Epithelial cell of esophagus (primary cell): ENCODE data around the gene BUB1.

Experiments used
- DNase-seq: peaks from one replicate; pipeline ENCODE4 v3.0.0; 2010; ENCODE audit warnings: low read depth
- H3K4me3 ChIP-seq: 2 replicates; pipeline ENCODE4 v1.5.1; 2011; ENCODE audit warnings: mild to moderate bottlenecking, low read length, control low read depth
- CTCF ChIP-seq: IDR thresholded peaks from 2 replicates; pipeline ENCODE4 v1.5.1; 2011; ENCODE audit warnings: low read depth, mild to moderate bottlenecking, low read length, control low read depth, inconsistent platforms; ENCODE audit not compliant: insufficient read depth; ENCODE audit errors: missing control alignments

The BUB1 gene

GRCh38 chr2:110718990-110719389, 41.1 kb upstream of the BUB1 start:
- no peak for DNase-seq
- TF ChIP-seq CTCF = no peak
- H3K4me3 ChIP-seq = no peak overlapping the region

- no peak for DNase-seq
- H3K4me3 ChIP-seq = no peak overlapping the region
- TF ChIP-seq CTCF = no peak
Observed at GRCh38 chr2:110718382-110718781, 40.5 kb upstream of the BUB1 start.

- H3K4me3 ChIP-seq = no peak overlapping the region
- DNase-seq = no peak
- no peak for TF ChIP-seq CTCF
Observed at GRCh38 chr2:110717734-110718133, 39.9 kb upstream of the BUB1 start.

GRCh38 chr2:110716959-110717645, 39.2 kb upstream of the BUB1 start:
- H3K4me3 ChIP-seq = no peak overlapping the region
- TF ChIP-seq CTCF = no peak
- no peak for DNase-seq

GRCh38 chr2:110714452-110715224, 36.8 kb upstream of the BUB1 start:
- no peak for DNase-seq

GRCh38 chr2:110713513-110714362, 35.9 kb upstream of the BUB1 start:
- H3K4me3 ChIP-seq = no peak overlapping the region
- peak; percentile 66 for DNase-seq
- TF ChIP-seq CTCF = no peak

More at GRCh38 chr2:110714452-110715224, 36.8 kb upstream of the BUB1 start:
- TF ChIP-seq CTCF = no peak
- H3K4me3 ChIP-seq = no peak overlapping the region
